SU-DHL-6 (cell line): Measurements from ENCODE around the gene ASXL1.

Source experiments
- CTCF ChIP-seq: fragments of 200-600 bp; sonication (generic); IDR thresholded peaks from one replicate; pipeline ENCODE4 v1.5.1; 2017; ENCODE audit warnings: antibody characterized with exemption, mild to moderate bottlenecking, low read length, moderate library complexity; ENCODE audit not compliant: insufficient read depth, poor library complexity, severe bottlenecking
- EZH2phosphoT487 ChIP-seq: fragments of 200-600 bp; sonication (generic), shearing (Covaris generic); conservative IDR thresholded peaks from 2 replicates; pipeline ENCODE4 v1.6.1; 2018; ENCODE audit warnings: mild to moderate bottlenecking, antibody characterized with exemption, low read length, moderate library complexity, mixed read lengths

- no peak for TF ChIP-seq CTCF
- no peak; the same call in 1 of the 2 replicates for TF ChIP-seq EZH2phosphoT487
Measured at GRCh38 chr20:32482442-32483261, 124.5 kb downstream of the ASXL1 start.
